Small intestine (tissue), 7 donors: Measurements from ENCODE around the gene NCAPG2. TPM values are rescaled to one million over a fixed set of nuclear protein-coding genes. Genes with fewer than 3 reads are reported as not detected.

Experiments used
- DNase-seq, 2 donors: peaks; one replicate each; pipeline versions ENCODE4 v3.0.0 to v3.0.0-alpha.2; 2013
- FAIRE-seq: peaks from 2 replicates; lab custom pipeline; 2012; peaks lifted over from hg19 to GRCh38; lab: Jason Lieb, UNC
- H3K27ac ChIP-seq, 3 donors: one replicate each; pipeline ENCODE4 v1.5.1; 2013; ENCODE audit warnings: low read length in 2 of 3, mild to moderate bottlenecking in 2 of 3, control low read depth in 1 of 3, inconsistent platforms in 1 of 3, low read depth in 1 of 3, moderate library complexity in 1 of 3
- H3K27me3 ChIP-seq, 3 donors: one replicate each; pipeline ENCODE4 v1.6.1; 2013; ENCODE audit warnings: low read length in 3 of 3, inconsistent platforms in 1 of 3; ENCODE audit not compliant: control insufficient read depth in 3 of 3, insufficient read depth in 3 of 3
- H3K36me3 ChIP-seq, 3 donors: one replicate each; pipeline ENCODE4 v1.6.1; 2013; ENCODE audit warnings: low read length in 3 of 3, inconsistent platforms in 1 of 3, low read depth in 1 of 3, mild to moderate bottlenecking in 1 of 3, moderate library complexity in 1 of 3; ENCODE audit not compliant: control insufficient read depth in 3 of 3, insufficient read depth in 2 of 3
- H3K4me1 ChIP-seq, 3 donors: one replicate each; pipeline ENCODE4 v1.6.1; 2013; ENCODE audit warnings: low read length in 2 of 3, inconsistent platforms in 1 of 3, low read depth in 1 of 3, mild to moderate bottlenecking in 1 of 3, moderate library complexity in 1 of 3; ENCODE audit not compliant: control insufficient read depth in 3 of 3, insufficient read depth in 2 of 3
- H3K4me3 ChIP-seq, 3 donors: one replicate each; pipeline ENCODE4 v1.5.1; 2013; ENCODE audit warnings: low read length in 3 of 3, control low read depth in 1 of 3, inconsistent platforms in 1 of 3, low read depth in 1 of 3, mild to moderate bottlenecking in 1 of 3, moderate library complexity in 1 of 3
- H3K9me3 ChIP-seq, 2 donors: one replicate each; pipeline ENCODE4 v1.6.1; 2013; ENCODE audit warnings: low read depth in 1 of 2, low read length in 1 of 2; ENCODE audit not compliant: control insufficient read depth in 2 of 2, insufficient read depth in 1 of 2
- WGBS, 3 donors: extraction: QIAGEN DNeasy Blood & Tissue Kit; methylation state at CpG; one replicate each; pipeline ENCODE4 v1.1.7; 2013; 5-methylcytosine and 5-hydroxymethylcytosine counted together
- polyA plus RNA-seq, 4 donors: library from polyadenylated mRNA; stranded (reverse) in 3 of 4; unstranded in 1 of 4; fragments of 200-250 nt in 3 of 4; fragments of 120-200 nt in 1 of 4; gene quantifications; one replicate each; pipeline versions ENCODE4 v1.2.1 to v1.2.3, GENCODE V29; 2013
- donor health status: healthy with polysubstance abuse.
- donor health status: control.
- donor health status: control.
- donor health status: Bipolar disorder and iron deficiency.
- donor health status: healthy.

Gene NCAPG2
- polyA plus RNA-seq, 4 donors = 0.81 to 11.2 (median 5.9) TPM

- H3K27me3 ChIP-seq = no peaks in the 10 kb centered on the region
- no peak for DNase-seq
- H3K27ac ChIP-seq = no peak overlapping the region
- no peaks in the 10 kb centered on the region for H3K9me3 ChIP-seq
- FAIRE-seq = no peak
- 93 to 99% (median 95%) methylated on average over 10 of the region's 10 CpGs for WGBS, 3 donors
- no peaks in the 10 kb centered on the region for H3K4me1 ChIP-seq
- H3K4me3 ChIP-seq = no peak overlapping the region
- peaks cover 13 to 41% (median 18%) of the 10 kb centered on the region in 3 donors for H3K36me3 ChIP-seq
Measured at GRCh38 chr7:158747408-158747807, 42.8 kb upstream of the NCAPG2 start.

DNA sequence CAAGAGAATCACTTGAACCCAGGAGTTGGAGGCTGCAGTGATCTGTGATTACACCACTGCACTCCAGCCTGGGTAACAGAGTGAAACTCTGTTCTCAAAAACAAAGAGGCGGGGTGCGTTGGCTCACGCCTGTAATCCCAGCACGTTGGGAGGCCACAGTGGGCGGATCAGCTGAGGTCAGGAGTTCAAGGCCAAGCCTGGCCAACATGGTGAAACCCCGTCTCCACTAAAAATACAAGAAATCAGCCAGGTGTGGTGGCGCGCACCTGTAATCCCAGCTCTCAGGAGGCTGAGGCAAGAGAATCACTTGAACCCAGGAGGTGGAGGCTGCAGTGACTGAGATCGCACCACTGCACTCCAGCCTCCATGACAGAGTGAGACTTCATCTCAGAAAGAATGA lies 42.4 kb upstream of the NCAPG2 start:
- Histone ChIP-seq H3K4me3 (no peak overlapping the region), H3K27ac (no peak overlapping the region), H3K9me3 (no peaks in the 10 kb centered on the region), H3K27me3 (no peaks in the 10 kb centered on the region), H3K36me3 (peaks cover 15 to 46% (median 18%) of the 10 kb centered on the region in 3 donors), H3K4me1 (no peaks in the 10 kb centered on the region)
- 84 to 90% (median 89%) methylated on average over 9 of the region's 9 CpGs for WGBS, 3 donors
- no peak for FAIRE-seq
- DNase-seq = no peak

DNA sequence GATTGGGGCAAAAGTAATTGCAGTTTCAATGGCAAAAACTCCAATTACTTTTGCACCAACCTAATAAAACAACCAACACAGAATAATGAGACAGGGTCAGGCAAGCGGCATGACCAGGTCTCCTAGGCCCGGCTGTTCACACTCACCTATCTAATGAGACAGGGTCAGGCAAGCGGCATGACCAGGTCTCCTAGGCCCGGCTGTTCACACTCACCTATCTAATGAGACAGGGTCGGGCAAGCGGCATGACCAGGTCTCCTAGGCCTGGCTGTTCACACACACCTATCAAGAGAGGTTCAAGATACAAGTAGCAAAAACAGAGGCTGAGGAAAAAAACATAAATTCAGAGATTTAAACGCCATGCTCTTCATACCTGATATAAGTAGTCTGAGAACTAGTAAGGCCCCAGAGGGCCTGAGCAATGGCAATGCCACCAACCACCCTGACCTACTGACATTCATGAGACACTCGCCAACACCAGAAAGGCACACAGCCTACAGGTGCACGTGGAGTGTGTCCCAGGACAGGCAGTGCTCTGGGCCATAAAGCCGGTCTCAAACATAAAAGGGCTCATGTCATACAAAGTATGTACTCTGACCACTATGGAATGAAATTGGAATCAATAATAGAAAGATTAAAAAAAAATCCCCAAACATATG lies 40.6 kb upstream of the NCAPG2 start:
- Histone ChIP-seq H3K27me3 (no peaks in the 10 kb centered on the region), H3K4me1 (peaks cover 0 to 4% (median 0%) of the 10 kb centered on the region in 3 donors), H3K4me3 (no peak overlapping the region), H3K36me3 (peaks cover 24 to 59% (median 26%) of the 10 kb centered on the region in 3 donors), H3K9me3 (no peaks in the 10 kb centered on the region), H3K27ac (no peak overlapping the region)
- DNase-seq = no peak
- 80 to 96% (median 86%) methylated on average over 9 to 10 of the region's 10 CpGs for WGBS, 3 donors
- no peak for FAIRE-seq

- H3K9me3 ChIP-seq = no peaks in the 10 kb centered on the region
- H3K36me3 ChIP-seq = peaks cover 23 to 62% (median 25%) of the 10 kb centered on the region in 3 donors
- DNase-seq (no peak), FAIRE-seq (no peak)
- H3K27me3 ChIP-seq = no peaks in the 10 kb centered on the region
- 94 to 96% (median 95%) methylated on average over 4 of the region's 4 CpGs for WGBS, 3 donors
- H3K4me3 ChIP-seq = no peak overlapping the region
- H3K27ac ChIP-seq = no peak overlapping the region
- H3K4me1 ChIP-seq = peaks cover 0 to 4% (median 0%) of the 10 kb centered on the region in 3 donors
Measured at GRCh38 chr7:158744070-158744469, 39.5 kb upstream of the NCAPG2 start.

- FAIRE-seq = no peak
- Histone ChIP-seq H3K27me3 (no peaks in the 10 kb centered on the region), H3K4me3 (no peak overlapping the region), H3K4me1 (peaks cover 0 to 4% (median 0%) of the 10 kb centered on the region in 3 donors), H3K27ac (no peak overlapping the region), H3K9me3 (no peaks in the 10 kb centered on the region), H3K36me3 (peaks cover 26 to 63% (median 27%) of the 10 kb centered on the region in 3 donors)
- 96% methylated on average over 17 of the region's 17 CpGs for WGBS, 3 donors
- no peak for DNase-seq
Measured at GRCh38 chr7:158743219-158743618, 38.6 kb upstream of the NCAPG2 start.

DNA sequence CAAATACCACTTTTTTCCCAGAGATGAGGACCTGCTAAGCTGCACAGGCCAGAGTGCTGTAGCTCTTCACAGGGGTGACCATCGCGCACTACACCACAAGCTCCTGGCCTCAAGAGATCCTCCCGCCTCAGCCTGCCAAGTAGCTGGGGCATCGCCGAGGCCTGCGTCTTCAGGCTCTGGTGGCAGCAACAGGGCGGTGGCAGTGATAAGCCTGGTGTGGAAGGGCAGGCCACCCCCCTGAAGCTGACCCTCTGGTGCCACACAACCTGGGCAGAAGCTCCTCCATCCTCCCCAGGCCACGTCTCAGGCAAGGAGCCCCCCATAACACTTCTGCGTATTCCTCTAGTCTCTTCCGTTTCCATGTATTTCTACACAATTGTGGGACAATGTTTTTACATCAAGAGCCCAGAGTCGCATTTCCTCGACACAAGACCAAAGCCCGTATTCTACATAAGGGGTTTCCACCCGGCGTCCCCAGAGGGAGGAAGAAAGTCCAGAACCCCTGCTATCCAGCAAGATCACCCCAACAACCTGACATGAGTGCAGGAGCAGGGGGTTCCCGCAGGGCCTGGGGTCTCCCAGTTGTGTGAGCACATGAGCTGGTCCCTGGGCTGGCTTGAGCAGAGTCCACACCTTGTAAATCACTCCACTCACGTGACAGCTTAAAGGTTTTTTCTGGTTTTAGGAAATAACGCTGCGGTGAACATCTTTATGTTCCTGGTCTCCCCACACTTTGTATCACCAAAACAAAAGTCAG lies 37.6 kb upstream of the NCAPG2 start:
- Histone ChIP-seq H3K27ac (no peak overlapping the region), H3K9me3 (no peaks in the 10 kb centered on the region), H3K4me1 (peaks cover 0 to 4% (median 0%) of the 10 kb centered on the region in 3 donors), H3K27me3 (no peaks in the 10 kb centered on the region), H3K4me3 (no peak overlapping the region), H3K36me3 (peaks cover 26 to 66% (median 27%) of the 10 kb centered on the region in 3 donors)
- WGBS, 3 donors = 97% methylated on average over 19 of the region's 19 CpGs
- no peak for FAIRE-seq
- no peak for DNase-seq

- peaks cover 25 to 62% (median 28%) of the 10 kb centered on the region in 3 donors for H3K36me3 ChIP-seq
- DNase-seq = no peak
- H3K27ac ChIP-seq = peak overlapping the region in 1 of 3 donors; percentile 37
- no peak overlapping the region for H3K4me3 ChIP-seq
- WGBS, 3 donors = 95 to 97% (median 96%) methylated on average over 14 of the region's 14 CpGs
- peaks cover 0 to 4% (median 0%) of the 10 kb centered on the region in 3 donors for H3K4me1 ChIP-seq
- H3K9me3 ChIP-seq = no peaks in the 10 kb centered on the region
- no peaks in the 10 kb centered on the region for H3K27me3 ChIP-seq
- FAIRE-seq = no peak
Measured at GRCh38 chr7:158741294-158741666, 36.7 kb upstream of the NCAPG2 start.

DNA sequence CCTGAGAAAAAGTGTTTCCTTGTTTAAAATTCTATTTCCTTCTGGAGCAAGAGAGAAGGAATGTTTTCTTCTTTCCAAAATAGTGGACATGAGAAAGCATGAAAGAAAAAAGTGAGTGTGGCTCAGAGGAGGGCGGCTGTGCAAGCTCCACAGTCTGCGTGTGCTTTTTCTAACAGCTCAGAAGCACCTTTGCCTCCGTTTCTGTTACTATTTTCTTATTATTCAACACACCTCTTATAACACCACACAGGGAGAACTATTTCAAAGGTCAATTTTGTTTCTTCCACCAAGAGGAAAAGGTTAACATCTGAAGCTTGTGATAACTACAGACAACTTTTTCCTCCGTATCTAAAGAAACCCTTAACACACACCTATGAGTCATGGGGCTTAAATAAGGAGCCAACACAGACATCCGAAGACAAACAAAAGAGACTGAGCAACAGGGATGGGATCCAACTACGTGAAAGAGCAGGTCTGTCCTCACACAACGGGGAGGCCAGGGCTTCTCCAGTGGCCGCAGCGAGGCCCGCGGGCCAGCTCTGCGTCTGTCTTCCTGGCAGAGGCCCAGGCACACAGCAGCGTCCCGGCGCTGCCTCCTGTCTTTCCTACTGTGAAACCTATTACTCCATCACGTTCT lies 36.2 kb upstream of the NCAPG2 start:
- Histone ChIP-seq H3K9me3 (no peaks in the 10 kb centered on the region), H3K27ac (peak overlapping the region in 1 of 3 donors; percentile 37), H3K36me3 (peaks cover 24 to 63% (median 31%) of the 10 kb centered on the region in 3 donors), H3K27me3 (no peaks in the 10 kb centered on the region), H3K4me1 (peaks cover 0 to 4% (median 0%) of the 10 kb centered on the region in 3 donors), H3K4me3 (no peak overlapping the region)
- peak in 1 of 2 donors; percentile 39 for DNase-seq
- FAIRE-seq = no peak
- 76 to 89% (median 78%) methylated on average over 16 of the region's 16 CpGs for WGBS, 3 donors
